Liver (tissue), 3 donors: ENCODE results near the gene ITIH4.

Experiments used
- FOXA2 ChIP-seq: IDR thresholded peaks from 2 replicates; pipeline ENCODE4 v1.6.1; 2016; ENCODE audit warnings: antibody characterized with exemption
- GABPA ChIP-seq, 2 donors: IDR thresholded peaks in 1 of 2; conservative IDR thresholded peaks in 1 of 2; 2 replicates each; pipeline ENCODE4 v1.6.1; 2016; ENCODE audit warnings: antibody characterized with exemption in 2 of 2, mild to moderate bottlenecking in 1 of 2, moderate library complexity in 1 of 2
- RAD21 ChIP-seq, 2 donors: IDR thresholded peaks; 2 replicates each; pipeline ENCODE4 v1.6.1; 2016; ENCODE audit warnings: antibody characterized with exemption in 2 of 2, mild to moderate bottlenecking in 2 of 2
- SP1 ChIP-seq: IDR thresholded peaks from 2 replicates; pipeline ENCODE4 v1.6.1; 2018; ENCODE audit warnings: antibody characterized with exemption, mild to moderate bottlenecking
- YY1 ChIP-seq: IDR thresholded peaks from 2 replicates; pipeline ENCODE4 v1.6.1; 2016; ENCODE audit warnings: antibody characterized with exemption, mild to moderate bottlenecking
- TF ChIP-seq, protein P1 (sequence below): fragments of 150-350 bp; IDR thresholded peaks from 2 replicates; pipeline ENCODE4 v1.5.1; 2017; ENCODE audit warnings: improper control_type of control experiment, low read depth, low read length; ENCODE audit not compliant: missing input control
- TF ChIP-seq, protein P2 (sequence below): IDR thresholded peaks from 2 replicates; pipeline ENCODE4 v1.6.1; 2016; ENCODE audit warnings: antibody characterized with exemption
- donor health status: healthy.
- donor health status: healthy.

DNA sequence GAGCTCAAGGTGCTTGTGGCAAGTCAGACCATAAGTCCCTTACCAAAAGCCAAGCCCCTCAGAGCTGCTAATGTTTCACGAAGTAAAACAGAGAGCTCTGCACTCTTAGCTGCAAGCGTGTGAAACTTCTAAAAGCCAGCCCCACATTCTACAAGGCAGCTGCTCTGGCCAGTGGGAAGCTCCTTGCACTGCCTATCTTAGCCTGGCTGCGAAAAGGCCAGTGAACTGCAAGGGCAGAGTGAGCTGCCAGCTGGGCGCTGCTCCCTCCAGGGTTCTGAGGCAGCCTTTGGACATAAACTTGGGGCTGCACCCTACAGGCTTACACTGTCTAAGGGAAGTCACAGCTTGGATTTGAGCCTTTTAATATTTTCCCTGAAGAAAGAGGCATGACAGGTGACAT lies 6.5 kb upstream of the ITIH4 start:
- TF ChIP-seq, protein P1, sequence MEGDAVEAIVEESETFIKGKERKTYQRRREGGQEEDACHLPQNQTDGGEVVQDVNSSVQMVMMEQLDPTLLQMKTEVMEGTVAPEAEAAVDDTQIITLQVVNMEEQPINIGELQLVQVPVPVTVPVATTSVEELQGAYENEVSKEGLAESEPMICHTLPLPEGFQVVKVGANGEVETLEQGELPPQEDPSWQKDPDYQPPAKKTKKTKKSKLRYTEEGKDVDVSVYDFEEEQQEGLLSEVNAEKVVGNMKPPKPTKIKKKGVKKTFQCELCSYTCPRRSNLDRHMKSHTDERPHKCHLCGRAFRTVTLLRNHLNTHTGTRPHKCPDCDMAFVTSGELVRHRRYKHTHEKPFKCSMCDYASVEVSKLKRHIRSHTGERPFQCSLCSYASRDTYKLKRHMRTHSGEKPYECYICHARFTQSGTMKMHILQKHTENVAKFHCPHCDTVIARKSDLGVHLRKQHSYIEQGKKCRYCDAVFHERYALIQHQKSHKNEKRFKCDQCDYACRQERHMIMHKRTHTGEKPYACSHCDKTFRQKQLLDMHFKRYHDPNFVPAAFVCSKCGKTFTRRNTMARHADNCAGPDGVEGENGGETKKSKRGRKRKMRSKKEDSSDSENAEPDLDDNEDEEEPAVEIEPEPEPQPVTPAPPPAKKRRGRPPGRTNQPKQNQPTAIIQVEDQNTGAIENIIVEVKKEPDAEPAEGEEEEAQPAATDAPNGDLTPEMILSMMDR, result no peak
- TF ChIP-seq FOXA2 (no peak), RAD21 (IDR thresholded peaks at IDR 0.05) (no peak), GABPA (IDR thresholded peaks at IDR 0.05 in 1 of 2, conservative IDR thresholded peaks at IDR 0.05 in 1 of 2) (no peak), YY1 (no peak), SP1 (no peak)
- TF ChIP-seq, protein P2, sequence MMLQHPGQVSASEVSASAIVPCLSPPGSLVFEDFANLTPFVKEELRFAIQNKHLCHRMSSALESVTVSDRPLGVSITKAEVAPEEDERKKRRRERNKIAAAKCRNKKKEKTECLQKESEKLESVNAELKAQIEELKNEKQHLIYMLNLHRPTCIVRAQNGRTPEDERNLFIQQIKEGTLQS, result no peak
